Measurements from ENCODE around the gene CADM1.

DNA sequence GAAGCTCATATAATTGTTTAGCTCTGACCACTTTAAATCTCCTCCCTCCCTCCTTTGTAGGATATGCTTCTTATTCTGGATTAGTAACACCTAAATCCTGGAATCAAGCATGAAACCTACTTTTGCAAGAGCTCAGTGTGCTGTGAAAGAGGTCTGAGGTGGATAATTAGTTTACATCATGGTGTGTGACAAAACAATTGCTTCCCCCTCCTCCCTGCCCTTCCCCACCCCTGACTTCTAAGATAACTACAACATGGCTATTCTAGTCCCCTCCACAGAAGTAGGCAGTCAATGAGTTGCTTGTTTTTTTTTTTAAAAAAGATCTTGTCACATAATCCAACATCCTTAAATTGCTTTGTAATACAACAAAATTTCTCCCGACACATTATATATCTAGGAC is 314.0 kb downstream of the CADM1 start:
- TF ChIP-seq, protein P1, sequence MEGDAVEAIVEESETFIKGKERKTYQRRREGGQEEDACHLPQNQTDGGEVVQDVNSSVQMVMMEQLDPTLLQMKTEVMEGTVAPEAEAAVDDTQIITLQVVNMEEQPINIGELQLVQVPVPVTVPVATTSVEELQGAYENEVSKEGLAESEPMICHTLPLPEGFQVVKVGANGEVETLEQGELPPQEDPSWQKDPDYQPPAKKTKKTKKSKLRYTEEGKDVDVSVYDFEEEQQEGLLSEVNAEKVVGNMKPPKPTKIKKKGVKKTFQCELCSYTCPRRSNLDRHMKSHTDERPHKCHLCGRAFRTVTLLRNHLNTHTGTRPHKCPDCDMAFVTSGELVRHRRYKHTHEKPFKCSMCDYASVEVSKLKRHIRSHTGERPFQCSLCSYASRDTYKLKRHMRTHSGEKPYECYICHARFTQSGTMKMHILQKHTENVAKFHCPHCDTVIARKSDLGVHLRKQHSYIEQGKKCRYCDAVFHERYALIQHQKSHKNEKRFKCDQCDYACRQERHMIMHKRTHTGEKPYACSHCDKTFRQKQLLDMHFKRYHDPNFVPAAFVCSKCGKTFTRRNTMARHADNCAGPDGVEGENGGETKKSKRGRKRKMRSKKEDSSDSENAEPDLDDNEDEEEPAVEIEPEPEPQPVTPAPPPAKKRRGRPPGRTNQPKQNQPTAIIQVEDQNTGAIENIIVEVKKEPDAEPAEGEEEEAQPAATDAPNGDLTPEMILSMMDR (IDR thresholded peaks at IDR 0.05; ENCODE audit: low read length): no peak
- TF ChIP-seq EZH2phosphoT487 (IDR thresholded peaks at IDR 0.05; ENCODE audit: low read length): no peak
